Pancreas (tissue), 10 donors: ENCODE data around the gene FBXO40. TPM values are rescaled to one million over a fixed set of nuclear protein-coding genes. Genes with fewer than 3 reads are reported as not detected.

Experiments used
- ATAC-seq, 4 donors: fragments of 200-7000 bp; cut with Tn5 transposase; one replicate each; pipeline versions ENCODE4 v1.8.0 to v1.9.1; 2020; ENCODE audit warnings: mild to moderate bottlenecking in 4 of 4, moderate library complexity in 4 of 4
- DNase-seq, 6 donors: peaks; one replicate each; pipeline ENCODE4 v3.0.0-alpha.2; 2020
- FAIRE-seq: peaks from 2 replicates; lab custom pipeline; 2012; peaks lifted over from hg19 to GRCh38; lab: Jason Lieb, UNC
- H3K27ac ChIP-seq, 4 donors: fragments of 200-600 bp; sonication (generic); 1 replicate in 3 of 4; 2 replicates in 1 of 4; pipeline versions ENCODE4 v1.5.0 to v1.8.0; 2020
- H3K27me3 ChIP-seq, 4 donors: fragments of 200-600 bp; one replicate each; pipeline ENCODE4 v1.8.0; 2021
- H3K36me3 ChIP-seq, 3 donors: fragments of 200-600 bp; sonication (generic) in 1 of 3; one replicate each; pipeline versions ENCODE4 v1.5.0 to v1.8.0; 2020 to 2021
- H3K4me1 ChIP-seq, 3 donors: fragments of 200-600 bp; one replicate each; pipeline ENCODE4 v1.8.0; 2021
- H3K4me3 ChIP-seq, 4 donors: fragments of 200-600 bp; sonication (generic) in 2 of 4; one replicate each; pipeline versions ENCODE4 v1.5.0 to v1.8.0; 2020 to 2021
- H3K9me3 ChIP-seq, 4 donors: fragments of 200-600 bp; one replicate each; pipeline ENCODE4 v1.8.0; 2021
- WGBS, 2 donors: extraction: QIAGEN DNeasy Blood & Tissue Kit; methylation state at CpG; one replicate each; pipeline ENCODE4 v1.1.7; 2013; 5-methylcytosine and 5-hydroxymethylcytosine counted together
- intact Hi-C, 3 donors: fragments of 100-400 bp; cut with DNase I; formaldehyde crosslinking; loops; one replicate each; pipeline versions ENCODE4 v1.11.1 to v1.14.2; 2022
- polyA plus RNA-seq, 2 donors: library from polyadenylated mRNA; stranded (reverse); fragments of 200-250 nt; gene quantifications; one replicate each; pipeline ENCODE4 v1.2.3, GENCODE V29; 2013
- total RNA-seq, 6 donors: library from RNA; stranded (reverse); fragmentation: NEBNext Ultra II Directional in 4 of 6; extraction: Animal tissue kit (Norgen Biotek cat#: 25700) in 4 of 6; gene quantifications; one replicate each; pipeline versions ENCODE4 v1.2.1 to v1.2.4, GENCODE V29; 2021 to 2023
- TF ChIP-seq, protein P1 (sequence below), 4 donors: fragments of 200-600 bp; sonication (generic) in 3 of 4; IDR thresholded peaks; one replicate each; pipeline versions ENCODE4 v1.5.0 to v1.8.0; 2021; ENCODE audit warnings: antibody characterized with exemption in 4 of 4
- donor health status: healthy with polysubstance abuse.
- donor health status: DM: no; HTN: no; CAD: no; lungs with moderate emphysema.
- donor health status: DM: no; HTN: no; CAD: no.
- donor health status: control.
- donor health status: control.
- donor health status: Bipolar disorder and iron deficiency.
- donor health status: DM: yes; HTN: yes; CAD: no.
- donor health status: DM: no; HTN: no; CAD: no.
- donor health status: DM: no; HTN: no; CAD: no.
- donor health status: DM: yes; HTN: yes; CAD: no.

FBXO40 gene
- total and polyA plus RNA-seq, 8 donors, result 0.12 TPM; not detected in 7

- Histone ChIP-seq H3K36me3 (no peaks in the 10 kb centered on the region), H3K4me1 (no peaks in the 10 kb centered on the region), H3K4me3 (no peak overlapping the region), H3K27me3 (no peaks in the 10 kb centered on the region), H3K9me3 (no peaks in the 10 kb centered on the region), H3K27ac (no peak overlapping the region)
- DNase-seq (no peak), ATAC-seq (no peak), FAIRE-seq (no peak)
- 86 to 90% methylated on average over 2 of the region's 2 CpGs for WGBS, 2 donors
- intact Hi-C loops, result no loop called here
- TF ChIP-seq, protein P1, sequence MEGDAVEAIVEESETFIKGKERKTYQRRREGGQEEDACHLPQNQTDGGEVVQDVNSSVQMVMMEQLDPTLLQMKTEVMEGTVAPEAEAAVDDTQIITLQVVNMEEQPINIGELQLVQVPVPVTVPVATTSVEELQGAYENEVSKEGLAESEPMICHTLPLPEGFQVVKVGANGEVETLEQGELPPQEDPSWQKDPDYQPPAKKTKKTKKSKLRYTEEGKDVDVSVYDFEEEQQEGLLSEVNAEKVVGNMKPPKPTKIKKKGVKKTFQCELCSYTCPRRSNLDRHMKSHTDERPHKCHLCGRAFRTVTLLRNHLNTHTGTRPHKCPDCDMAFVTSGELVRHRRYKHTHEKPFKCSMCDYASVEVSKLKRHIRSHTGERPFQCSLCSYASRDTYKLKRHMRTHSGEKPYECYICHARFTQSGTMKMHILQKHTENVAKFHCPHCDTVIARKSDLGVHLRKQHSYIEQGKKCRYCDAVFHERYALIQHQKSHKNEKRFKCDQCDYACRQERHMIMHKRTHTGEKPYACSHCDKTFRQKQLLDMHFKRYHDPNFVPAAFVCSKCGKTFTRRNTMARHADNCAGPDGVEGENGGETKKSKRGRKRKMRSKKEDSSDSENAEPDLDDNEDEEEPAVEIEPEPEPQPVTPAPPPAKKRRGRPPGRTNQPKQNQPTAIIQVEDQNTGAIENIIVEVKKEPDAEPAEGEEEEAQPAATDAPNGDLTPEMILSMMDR (IDR thresholded peaks at IDR 0.05), result no peak
These were observed 47.9 kb downstream of the FBXO40 start for GRCh38 chr3:121641127-121641526.

DNA sequence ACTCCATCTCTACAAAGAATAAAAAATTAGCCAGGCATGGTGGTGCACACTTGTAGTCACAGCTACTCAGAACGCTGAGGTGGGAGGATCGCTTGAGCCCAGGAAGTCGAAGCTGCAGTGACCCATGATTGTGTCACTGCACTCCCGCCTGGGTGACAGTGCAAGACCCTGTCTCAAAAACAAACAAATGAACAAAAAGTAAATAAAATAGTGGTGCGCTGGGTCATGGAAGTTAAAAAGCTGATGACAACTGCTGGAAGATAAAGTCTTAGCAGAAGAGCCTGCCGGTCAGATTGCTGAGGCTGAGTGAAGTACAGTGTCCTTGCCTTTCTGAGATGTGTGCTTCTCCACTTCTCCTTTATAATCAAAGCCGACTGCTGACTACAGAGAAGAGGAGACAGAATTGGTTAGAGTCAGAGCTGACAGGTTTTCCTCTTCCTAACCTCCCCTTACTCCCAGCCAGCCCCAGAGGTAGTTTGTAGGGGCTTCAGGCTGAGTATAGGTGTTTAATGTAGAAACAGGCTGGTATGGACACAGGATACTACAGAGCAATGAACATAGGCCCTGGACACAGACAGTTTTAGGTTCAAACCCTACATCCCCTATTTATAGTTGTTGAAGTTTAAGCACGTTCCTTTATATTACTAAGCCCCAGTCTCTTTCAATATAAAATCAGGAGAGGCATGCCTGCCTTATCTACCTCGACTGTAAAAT, 49.6 kb downstream of the FBXO40 start:
- FAIRE-seq (no peak), ATAC-seq (no peak), DNase-seq (no peak)
- no peak overlapping the region for H3K4me3 ChIP-seq
- 73 to 74% methylated on average over 9 of the region's 9 CpGs for WGBS, 2 donors
- H3K27me3 ChIP-seq, result no peaks in the 10 kb centered on the region
- H3K27ac ChIP-seq, result no peak overlapping the region
- H3K9me3 ChIP-seq, result no peaks in the 10 kb centered on the region
- H3K36me3 ChIP-seq, result no peaks in the 10 kb centered on the region
- no peaks in the 10 kb centered on the region for H3K4me1 ChIP-seq
- TF ChIP-seq, protein P1 (IDR thresholded peaks at IDR 0.05), result no peak
- intact Hi-C loops, result no loop called here

GRCh38 chr3:121645054-121645453, 51.9 kb downstream of the FBXO40 start:
- no peaks in the 10 kb centered on the region for H3K9me3 ChIP-seq
- no peaks in the 10 kb centered on the region for H3K4me1 ChIP-seq
- ATAC-seq (no peak), DNase-seq (no peak), FAIRE-seq (no peak)
- 94 to 97% methylated on average over 5 of the region's 5 CpGs for WGBS, 2 donors
- H3K36me3 ChIP-seq, result no peaks in the 10 kb centered on the region
- no peak overlapping the region for H3K4me3 ChIP-seq
- no peak overlapping the region for H3K27ac ChIP-seq
- intact Hi-C loops, result no loop called here
- no peaks in the 10 kb centered on the region for H3K27me3 ChIP-seq
- TF ChIP-seq, protein P1 (IDR thresholded peaks at IDR 0.05), result no peak

- Histone ChIP-seq H3K27me3 (no peaks in the 10 kb centered on the region), H3K4me1 (peaks cover 0 to 5% (median 0%) of the 10 kb centered on the region in 3 donors), H3K27ac (no peak overlapping the region), H3K36me3 (no peaks in the 10 kb centered on the region), H3K4me3 (no peak overlapping the region), H3K9me3 (no peaks in the 10 kb centered on the region)
- no peak for DNase-seq
- no peak for FAIRE-seq
- intact Hi-C loops, result no loop called here
- WGBS, 2 donors, result 66 to 79% methylated on average over 6 of the region's 6 CpGs
- TF ChIP-seq, protein P1 (IDR thresholded peaks at IDR 0.05), result no peak
- ATAC-seq, result no peak
These were observed 55.2 kb downstream of the FBXO40 start for GRCh38 chr3:121648219-121648958.

DNA sequence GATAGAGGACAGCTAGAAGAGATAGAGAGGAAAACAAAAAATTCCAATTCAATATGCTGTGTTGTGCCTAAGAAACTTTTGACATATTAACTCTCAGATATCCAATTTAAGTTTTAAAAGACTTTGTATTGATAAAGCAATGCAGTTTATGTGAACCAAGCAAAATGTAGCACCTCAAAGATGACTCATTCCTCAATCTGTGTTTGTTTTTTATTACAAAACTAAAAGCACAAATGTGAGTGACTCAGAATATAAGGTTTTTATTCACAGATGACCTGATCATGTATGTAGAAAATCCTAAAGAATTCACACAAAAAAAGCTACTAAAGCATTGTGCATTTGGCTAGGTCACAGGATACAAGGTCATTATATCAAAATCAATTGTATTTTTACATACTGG, 56.5 kb downstream of the FBXO40 start:
- FAIRE-seq, result no peak
- Histone ChIP-seq H3K36me3 (no peaks in the 10 kb centered on the region), H3K4me1 (peaks cover 0 to 5% (median 0%) of the 10 kb centered on the region in 3 donors), H3K9me3 (no peaks in the 10 kb centered on the region), H3K4me3 (no peak overlapping the region), H3K27ac (no peak overlapping the region), H3K27me3 (no peaks in the 10 kb centered on the region)
- DNase-seq, result no peak
- TF ChIP-seq, protein P1 (IDR thresholded peaks at IDR 0.05), result no peak
- intact Hi-C loops, result no loop called here
- no peak for ATAC-seq
